GM19351 (cell line): ENCODE measurements around the gene RAB1A.

Source experiments
- ATAC-seq: cut with Tn5 transposase; IDR thresholded peaks from one replicate; pipeline ENCODE4 v1.9.1; 2021; ENCODE audit warnings: mild to moderate bottlenecking, moderate library complexity; ENCODE audit not compliant: unreplicated experiment

RAB1A gene

GRCh38 chr2:65040400-65041261, 89.3 kb downstream of the RAB1A start:
- ATAC-seq: peak; percentile 89

- ATAC-seq: no peak
Measured at GRCh38 chr2:65039640-65040039, 90.3 kb downstream of the RAB1A start.

DNA sequence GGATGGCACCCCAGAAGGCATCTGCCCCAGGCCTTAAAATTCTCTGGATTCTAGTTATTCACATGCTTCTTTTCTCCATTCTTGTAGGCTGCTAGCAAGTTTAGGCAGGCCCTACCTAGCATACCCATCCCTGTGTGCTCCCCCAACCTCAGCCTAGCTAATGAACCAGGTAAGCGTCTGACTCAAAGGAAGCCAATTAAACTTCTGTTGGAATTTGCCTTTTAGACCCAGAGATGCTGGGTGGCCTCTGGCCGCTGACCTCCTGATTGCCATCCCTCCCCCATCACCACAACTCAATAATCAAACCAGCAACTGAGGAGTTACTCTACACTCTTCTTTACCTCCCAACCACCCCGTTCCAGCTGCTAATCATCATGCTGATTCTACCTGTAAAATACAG, 92.7 kb downstream of the RAB1A start:
- no peak for ATAC-seq
